ENCODE results near the gene CERS6.

Gene CERS6

DNA sequence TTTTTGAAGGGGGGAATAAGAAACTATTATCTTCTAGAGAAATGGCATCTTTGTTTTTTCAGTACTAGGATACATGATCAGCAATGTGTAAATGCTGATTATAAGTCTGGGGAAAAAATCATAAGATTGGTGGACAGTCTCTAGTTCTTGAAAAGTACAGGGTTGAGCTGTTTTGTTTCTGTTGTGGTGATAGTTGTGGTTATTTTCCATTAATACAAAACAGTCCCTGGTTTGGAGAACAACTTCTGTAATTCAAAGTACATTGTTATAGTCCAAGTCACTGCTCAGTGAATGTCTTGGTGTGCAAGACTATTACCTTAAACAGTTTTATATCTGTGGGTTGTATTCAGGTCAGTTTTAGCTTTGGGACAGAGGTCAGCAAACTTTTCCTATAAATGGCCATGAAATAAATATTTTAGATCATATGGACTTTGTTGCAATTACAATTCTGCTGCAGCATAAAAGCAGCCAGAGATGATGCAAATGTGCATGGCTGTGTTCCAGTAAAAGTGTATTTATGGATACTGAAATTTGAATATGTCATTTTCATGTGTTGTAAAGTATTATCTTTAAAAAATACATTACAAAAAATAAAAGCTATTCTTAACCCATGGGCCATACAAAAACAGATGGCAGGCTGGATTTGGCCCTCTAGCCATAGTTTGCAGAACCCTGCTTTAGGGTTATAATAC, 111.0 kb downstream of the CERS6 start:
- Histone ChIP-seq H3K9me3 (ENCODE audit: control insufficient read depth, insufficient read depth, low read depth, low read length) (no peaks in the 10 kb centered on the region), H3K4me3 (ENCODE audit: low read depth, low read length) (no peak overlapping the region), H3K27ac (ENCODE audit: extremely low read depth, low read depth, low read length) (no peak overlapping the region), H3K36me3 (ENCODE audit: control insufficient read depth in 2 of 2, insufficient read depth in 1 of 2, low read length in 2 of 2) (no peaks in the 10 kb centered on the region), H3K4me1 (ENCODE audit: control insufficient read depth, insufficient read depth, low read length) (no peaks in the 10 kb centered on the region)
- ChIA-PET POLR2A (no interaction called here), CTCF (no interaction called here)
- TF ChIP-seq, protein P1, sequence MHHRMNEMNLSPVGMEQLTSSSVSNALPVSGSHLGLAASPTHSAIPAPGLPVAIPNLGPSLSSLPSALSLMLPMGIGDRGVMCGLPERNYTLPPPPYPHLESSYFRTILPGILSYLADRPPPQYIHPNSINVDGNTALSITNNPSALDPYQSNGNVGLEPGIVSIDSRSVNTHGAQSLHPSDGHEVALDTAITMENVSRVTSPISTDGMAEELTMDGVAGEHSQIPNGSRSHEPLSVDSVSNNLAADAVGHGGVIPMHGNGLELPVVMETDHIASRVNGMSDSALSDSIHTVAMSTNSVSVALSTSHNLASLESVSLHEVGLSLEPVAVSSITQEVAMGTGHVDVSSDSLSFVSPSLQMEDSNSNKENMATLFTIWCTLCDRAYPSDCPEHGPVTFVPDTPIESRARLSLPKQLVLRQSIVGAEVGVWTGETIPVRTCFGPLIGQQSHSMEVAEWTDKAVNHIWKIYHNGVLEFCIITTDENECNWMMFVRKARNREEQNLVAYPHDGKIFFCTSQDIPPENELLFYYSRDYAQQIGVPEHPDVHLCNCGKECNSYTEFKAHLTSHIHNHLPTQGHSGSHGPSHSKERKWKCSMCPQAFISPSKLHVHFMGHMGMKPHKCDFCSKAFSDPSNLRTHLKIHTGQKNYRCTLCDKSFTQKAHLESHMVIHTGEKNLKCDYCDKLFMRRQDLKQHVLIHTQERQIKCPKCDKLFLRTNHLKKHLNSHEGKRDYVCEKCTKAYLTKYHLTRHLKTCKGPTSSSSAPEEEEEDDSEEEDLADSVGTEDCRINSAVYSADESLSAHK (tag by site-specific recombination; IDR thresholded peaks at IDR 0.05), result peak; percentile 37; the same call in 1 of the 2 replicates
- TF ChIP-seq, protein P2, sequence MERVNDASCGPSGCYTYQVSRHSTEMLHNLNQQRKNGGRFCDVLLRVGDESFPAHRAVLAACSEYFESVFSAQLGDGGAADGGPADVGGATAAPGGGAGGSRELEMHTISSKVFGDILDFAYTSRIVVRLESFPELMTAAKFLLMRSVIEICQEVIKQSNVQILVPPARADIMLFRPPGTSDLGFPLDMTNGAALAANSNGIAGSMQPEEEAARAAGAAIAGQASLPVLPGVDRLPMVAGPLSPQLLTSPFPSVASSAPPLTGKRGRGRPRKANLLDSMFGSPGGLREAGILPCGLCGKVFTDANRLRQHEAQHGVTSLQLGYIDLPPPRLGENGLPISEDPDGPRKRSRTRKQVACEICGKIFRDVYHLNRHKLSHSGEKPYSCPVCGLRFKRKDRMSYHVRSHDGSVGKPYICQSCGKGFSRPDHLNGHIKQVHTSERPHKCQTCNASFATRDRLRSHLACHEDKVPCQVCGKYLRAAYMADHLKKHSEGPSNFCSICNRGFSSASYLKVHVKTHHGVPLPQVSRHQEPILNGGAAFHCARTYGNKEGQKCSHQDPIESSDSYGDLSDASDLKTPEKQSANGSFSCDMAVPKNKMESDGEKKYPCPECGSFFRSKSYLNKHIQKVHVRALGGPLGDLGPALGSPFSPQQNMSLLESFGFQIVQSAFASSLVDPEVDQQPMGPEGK (tag by site-specific recombination; IDR thresholded peaks at IDR 0.05), result no peak
- TF ChIP-seq ZNF654 (tag by site-specific recombination; IDR thresholded peaks at IDR 0.05; ENCODE audit: low read depth), result no peak

DNA sequence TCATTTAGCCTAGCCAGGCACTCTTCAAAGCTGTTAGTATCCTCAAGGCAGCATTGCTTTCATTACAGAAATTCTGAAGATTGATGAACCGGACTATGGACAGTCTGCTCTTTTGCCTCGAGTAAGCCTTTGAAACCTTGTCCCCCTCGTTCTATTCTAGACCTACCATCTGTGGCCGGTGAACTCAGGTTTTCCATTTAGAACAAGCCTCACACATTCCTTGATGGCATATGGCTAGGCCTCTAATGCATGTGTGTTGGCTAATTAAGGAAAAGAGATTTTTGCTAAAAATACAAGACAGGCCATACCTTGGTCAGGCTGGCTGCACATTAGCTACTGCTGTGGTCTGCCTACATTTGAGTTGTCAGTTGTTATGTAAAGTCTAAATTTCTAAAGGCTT, 111.8 kb downstream of the CERS6 start:
- H3K27ac ChIP-seq (ENCODE audit: extremely low read depth, low read depth, low read length), result no peak overlapping the region
- POLR2A ChIA-PET, result no interaction called here
- H3K4me1 ChIP-seq (ENCODE audit: control insufficient read depth, insufficient read depth, low read length), result no peaks in the 10 kb centered on the region
- CTCF ChIA-PET, result no interaction called here
- H3K36me3 ChIP-seq (ENCODE audit: control insufficient read depth in 2 of 2, insufficient read depth in 1 of 2, low read length in 2 of 2), result no peaks in the 10 kb centered on the region
- H3K9me3 ChIP-seq (ENCODE audit: control insufficient read depth, insufficient read depth, low read depth, low read length), result no peaks in the 10 kb centered on the region
- no peak overlapping the region for H3K4me3 ChIP-seq (ENCODE audit: low read depth, low read length)
- TF ChIP-seq ZNF266 (tag by site-specific recombination; IDR thresholded peaks at IDR 0.05; ENCODE audit: low read depth), result no peak
- TF ChIP-seq, protein P3, sequence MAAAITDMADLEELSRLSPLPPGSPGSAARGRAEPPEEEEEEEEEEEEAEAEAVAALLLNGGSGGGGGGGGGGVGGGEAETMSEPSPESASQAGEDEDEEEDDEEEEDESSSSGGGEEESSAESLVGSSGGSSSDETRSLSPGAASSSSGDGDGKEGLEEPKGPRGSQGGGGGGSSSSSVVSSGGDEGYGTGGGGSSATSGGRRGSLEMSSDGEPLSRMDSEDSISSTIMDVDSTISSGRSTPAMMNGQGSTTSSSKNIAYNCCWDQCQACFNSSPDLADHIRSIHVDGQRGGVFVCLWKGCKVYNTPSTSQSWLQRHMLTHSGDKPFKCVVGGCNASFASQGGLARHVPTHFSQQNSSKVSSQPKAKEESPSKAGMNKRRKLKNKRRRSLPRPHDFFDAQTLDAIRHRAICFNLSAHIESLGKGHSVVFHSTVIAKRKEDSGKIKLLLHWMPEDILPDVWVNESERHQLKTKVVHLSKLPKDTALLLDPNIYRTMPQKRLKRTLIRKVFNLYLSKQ (tag by site-specific recombination; IDR thresholded peaks at IDR 0.05; ENCODE audit: borderline replicate concordance), result no peak
- TF ChIP-seq ZNF174 (tag by site-specific recombination; IDR thresholded peaks at IDR 0.05), result no peak
- TF ChIP-seq, protein P4, sequence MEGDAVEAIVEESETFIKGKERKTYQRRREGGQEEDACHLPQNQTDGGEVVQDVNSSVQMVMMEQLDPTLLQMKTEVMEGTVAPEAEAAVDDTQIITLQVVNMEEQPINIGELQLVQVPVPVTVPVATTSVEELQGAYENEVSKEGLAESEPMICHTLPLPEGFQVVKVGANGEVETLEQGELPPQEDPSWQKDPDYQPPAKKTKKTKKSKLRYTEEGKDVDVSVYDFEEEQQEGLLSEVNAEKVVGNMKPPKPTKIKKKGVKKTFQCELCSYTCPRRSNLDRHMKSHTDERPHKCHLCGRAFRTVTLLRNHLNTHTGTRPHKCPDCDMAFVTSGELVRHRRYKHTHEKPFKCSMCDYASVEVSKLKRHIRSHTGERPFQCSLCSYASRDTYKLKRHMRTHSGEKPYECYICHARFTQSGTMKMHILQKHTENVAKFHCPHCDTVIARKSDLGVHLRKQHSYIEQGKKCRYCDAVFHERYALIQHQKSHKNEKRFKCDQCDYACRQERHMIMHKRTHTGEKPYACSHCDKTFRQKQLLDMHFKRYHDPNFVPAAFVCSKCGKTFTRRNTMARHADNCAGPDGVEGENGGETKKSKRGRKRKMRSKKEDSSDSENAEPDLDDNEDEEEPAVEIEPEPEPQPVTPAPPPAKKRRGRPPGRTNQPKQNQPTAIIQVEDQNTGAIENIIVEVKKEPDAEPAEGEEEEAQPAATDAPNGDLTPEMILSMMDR (tag by site-specific recombination; IDR thresholded peaks at IDR 0.05), result no peak
- no peak for TF ChIP-seq ZBTB7A (tag by site-specific recombination; IDR thresholded peaks at IDR 0.05; ENCODE audit: low read depth)
- TF ChIP-seq, protein P5, sequence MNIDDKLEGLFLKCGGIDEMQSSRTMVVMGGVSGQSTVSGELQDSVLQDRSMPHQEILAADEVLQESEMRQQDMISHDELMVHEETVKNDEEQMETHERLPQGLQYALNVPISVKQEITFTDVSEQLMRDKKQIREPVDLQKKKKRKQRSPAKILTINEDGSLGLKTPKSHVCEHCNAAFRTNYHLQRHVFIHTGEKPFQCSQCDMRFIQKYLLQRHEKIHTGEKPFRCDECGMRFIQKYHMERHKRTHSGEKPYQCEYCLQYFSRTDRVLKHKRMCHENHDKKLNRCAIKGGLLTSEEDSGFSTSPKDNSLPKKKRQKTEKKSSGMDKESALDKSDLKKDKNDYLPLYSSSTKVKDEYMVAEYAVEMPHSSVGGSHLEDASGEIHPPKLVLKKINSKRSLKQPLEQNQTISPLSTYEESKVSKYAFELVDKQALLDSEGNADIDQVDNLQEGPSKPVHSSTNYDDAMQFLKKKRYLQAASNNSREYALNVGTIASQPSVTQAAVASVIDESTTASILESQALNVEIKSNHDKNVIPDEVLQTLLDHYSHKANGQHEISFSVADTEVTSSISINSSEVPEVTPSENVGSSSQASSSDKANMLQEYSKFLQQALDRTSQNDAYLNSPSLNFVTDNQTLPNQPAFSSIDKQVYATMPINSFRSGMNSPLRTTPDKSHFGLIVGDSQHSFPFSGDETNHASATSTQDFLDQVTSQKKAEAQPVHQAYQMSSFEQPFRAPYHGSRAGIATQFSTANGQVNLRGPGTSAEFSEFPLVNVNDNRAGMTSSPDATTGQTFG (tag by site-specific recombination; IDR thresholded peaks at IDR 0.05; ENCODE audit: borderline replicate concordance), result no peak
- TF ChIP-seq, protein P6, sequence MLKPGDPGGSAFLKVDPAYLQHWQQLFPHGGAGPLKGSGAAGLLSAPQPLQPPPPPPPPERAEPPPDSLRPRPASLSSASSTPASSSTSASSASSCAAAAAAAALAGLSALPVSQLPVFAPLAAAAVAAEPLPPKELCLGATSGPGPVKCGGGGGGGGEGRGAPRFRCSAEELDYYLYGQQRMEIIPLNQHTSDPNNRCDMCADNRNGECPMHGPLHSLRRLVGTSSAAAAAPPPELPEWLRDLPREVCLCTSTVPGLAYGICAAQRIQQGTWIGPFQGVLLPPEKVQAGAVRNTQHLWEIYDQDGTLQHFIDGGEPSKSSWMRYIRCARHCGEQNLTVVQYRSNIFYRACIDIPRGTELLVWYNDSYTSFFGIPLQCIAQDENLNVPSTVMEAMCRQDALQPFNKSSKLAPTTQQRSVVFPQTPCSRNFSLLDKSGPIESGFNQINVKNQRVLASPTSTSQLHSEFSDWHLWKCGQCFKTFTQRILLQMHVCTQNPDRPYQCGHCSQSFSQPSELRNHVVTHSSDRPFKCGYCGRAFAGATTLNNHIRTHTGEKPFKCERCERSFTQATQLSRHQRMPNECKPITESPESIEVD (tag by site-specific recombination; IDR thresholded peaks at IDR 0.05), result no peak
- no peak for TF ChIP-seq ZNF791 (tag by site-specific recombination; IDR thresholded peaks at IDR 0.05)
- TF ChIP-seq ZNF610 (tag by site-specific recombination; IDR thresholded peaks at IDR 0.05; ENCODE audit: borderline replicate concordance), result no peak
- no peak for TF ChIP-seq ZNF24 (tag by site-specific recombination; IDR thresholded peaks at IDR 0.05)
- TF ChIP-seq ZNF510 (tag by site-specific recombination; IDR thresholded peaks at IDR 0.05; ENCODE audit: insufficient replicate concordance), result no peak
- no peak for TF ChIP-seq ZNF777 (tag by site-specific recombination; IDR thresholded peaks at IDR 0.05; ENCODE audit: borderline replicate concordance)
- TF ChIP-seq FEZF1 (tag by site-specific recombination; IDR thresholded peaks at IDR 0.05), result no peak
- no peak for TF ChIP-seq SCRT1 (tag by site-specific recombination; IDR thresholded peaks at IDR 0.05; ENCODE audit: borderline replicate concordance)
- no peak for TF ChIP-seq ZNF76 (tag by site-specific recombination; IDR thresholded peaks at IDR 0.05; ENCODE audit: borderline replicate concordance, low read depth)
- no peak for TF ChIP-seq ZNF548 (tag by site-specific recombination; IDR thresholded peaks at IDR 0.05)
- TF ChIP-seq, protein P7, sequence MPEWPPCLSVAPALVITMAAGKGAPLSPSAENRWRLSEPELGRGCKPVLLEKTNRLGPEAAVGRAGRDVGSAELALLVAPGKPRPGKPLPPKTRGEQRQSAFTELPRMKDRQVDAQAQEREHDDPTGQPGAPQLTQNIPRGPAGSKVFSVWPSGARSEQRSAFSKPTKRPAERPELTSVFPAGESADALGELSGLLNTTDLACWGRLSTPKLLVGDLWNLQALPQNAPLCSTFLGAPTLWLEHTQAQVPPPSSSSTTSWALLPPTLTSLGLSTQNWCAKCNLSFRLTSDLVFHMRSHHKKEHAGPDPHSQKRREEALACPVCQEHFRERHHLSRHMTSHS (tag by site-specific recombination; IDR thresholded peaks at IDR 0.05), result no peak
